AG20443 (cell line): ENCODE results near the gene BAAT.

Experiments used
- DNase-seq: peaks from one replicate; pipeline ENCODE4 v3.0.0; 2012; ENCODE audit warnings: low spot score, mixed read lengths

The BAAT gene

DNA sequence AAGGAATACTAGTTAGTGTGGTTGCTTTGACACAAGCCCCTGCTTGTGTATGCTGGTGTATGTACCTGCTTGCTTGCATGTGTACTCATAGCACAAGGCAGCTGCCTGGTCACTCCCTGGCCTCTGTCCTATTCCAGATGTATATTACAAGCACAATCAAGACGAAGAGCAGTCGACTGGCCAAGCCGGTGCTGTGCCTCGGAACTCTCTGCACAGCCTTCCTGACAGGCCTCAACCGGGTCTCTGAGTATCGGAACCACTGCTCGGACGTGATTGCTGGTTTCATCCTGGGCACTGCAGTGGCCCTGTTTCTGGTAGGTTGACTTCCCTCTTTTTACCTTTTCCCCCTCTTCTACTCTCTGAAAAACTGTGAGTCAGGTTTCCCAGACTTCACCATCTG is 72.1 kb downstream of the BAAT start:
- DNase-seq: no peak

GRCh38 chr9:101311758-101312420 is 72.9 kb downstream of the BAAT start:
- peak; percentile 56 for DNase-seq

- no peak for DNase-seq
Observed at GRCh38 chr9:101311191-101311590, 73.6 kb downstream of the BAAT start.
